GM10847 (cell line): ENCODE data around the gene UTP4.

ENCODE experiments used
- POLR2A ChIP-seq: IDR thresholded peaks from 2 replicates; pipeline ENCODE4 v1.6.1; 2011; ENCODE audit not compliant: insufficient read length; ENCODE audit errors: extremely low read depth

The UTP4 gene

GRCh38 chr16:69107316-69107962 lies 25.0 kb upstream of the UTP4 start:
- no peak for TF ChIP-seq POLR2A

DNA sequence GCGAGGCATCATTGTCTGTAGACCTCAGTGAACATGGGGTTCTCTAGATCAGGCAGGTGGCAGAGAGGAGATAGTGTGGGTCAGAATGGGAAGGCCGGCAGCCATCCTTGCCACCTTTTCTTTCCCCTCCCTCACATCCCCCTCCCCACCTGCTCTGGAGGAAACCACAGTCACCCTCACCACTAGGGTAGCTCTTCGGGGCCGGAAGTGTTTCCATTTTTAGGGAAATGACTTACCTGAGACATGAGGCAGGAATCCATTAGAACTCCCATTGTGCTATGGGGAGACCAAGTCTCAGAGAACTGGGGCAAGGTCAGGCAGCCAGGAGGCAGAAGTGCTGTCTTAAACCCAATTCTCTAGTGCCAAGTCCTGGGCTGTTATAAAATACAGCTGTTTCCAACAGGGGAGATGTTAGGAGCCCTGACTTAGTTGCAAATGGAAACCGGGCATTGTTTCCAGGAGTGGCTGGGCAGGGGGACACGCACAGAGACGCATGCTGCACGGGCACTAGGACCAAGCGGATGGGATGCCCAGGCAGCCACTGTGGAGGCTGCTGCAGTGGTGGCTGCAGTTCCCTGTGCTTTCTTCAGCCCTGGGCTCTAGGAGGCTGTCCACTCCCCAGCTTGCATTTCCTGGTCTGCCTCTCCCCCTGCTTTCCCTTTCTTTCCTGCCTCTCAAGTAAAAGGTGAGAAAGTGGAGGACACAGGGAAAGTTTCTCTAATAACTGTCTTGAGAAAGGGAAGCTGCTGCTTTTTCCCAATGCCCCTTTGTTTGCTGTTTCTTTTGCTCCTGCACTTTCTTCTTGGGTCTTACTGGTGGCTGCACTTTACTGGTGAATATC lies 24.2 kb upstream of the UTP4 start:
- TF ChIP-seq POLR2A, result no peak

DNA sequence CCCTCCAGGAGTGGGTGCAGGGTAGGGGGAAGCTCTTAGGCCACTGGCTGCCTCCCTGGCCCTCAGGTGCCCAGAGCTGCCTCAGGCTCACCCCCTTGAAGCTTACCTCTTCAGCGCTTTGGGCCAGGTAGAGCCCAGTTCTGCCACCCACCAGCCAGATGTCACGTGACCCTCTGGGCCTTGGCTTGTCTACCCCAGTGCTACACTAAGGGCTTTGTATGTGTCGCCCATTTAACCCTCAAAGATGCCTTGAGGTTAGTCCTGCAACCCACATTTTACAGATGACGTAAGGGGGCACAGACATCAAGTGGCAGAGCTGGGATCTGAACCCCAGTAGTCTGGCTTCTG lies 23.6 kb upstream of the UTP4 start:
- TF ChIP-seq POLR2A, result no peak

DNA sequence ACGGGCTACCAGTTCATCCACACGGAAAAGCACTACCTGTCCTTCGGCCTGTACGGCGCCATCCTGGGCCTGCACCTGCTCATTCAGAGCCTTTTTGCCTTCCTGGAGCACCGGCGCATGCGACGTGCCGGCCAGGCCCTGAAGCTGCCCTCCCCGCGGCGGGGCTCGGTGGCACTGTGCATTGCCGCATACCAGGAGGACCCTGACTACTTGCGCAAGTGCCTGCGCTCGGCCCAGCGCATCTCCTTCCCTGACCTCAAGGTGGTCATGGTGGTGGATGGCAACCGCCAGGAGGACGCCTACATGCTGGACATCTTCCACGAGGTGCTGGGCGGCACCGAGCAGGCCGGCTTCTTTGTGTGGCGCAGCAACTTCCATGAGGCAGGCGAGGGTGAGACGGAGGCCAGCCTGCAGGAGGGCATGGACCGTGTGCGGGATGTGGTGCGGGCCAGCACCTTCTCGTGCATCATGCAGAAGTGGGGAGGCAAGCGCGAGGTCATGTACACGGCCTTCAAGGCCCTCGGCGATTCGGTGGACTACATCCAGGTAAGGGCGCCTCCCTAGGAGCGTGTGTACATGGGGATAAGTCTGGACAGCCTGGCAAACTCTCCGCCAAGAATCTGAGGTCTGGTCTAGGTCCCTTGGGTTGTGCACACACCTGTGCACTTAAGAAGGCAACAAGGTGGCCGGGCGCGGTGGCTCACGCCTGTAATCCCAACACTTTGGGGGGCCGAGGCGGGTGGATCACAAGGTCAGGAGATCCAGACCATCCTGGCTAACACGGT lies 22.8 kb upstream of the UTP4 start:
- TF ChIP-seq POLR2A, result no peak

- no peak for TF ChIP-seq POLR2A
Observed at GRCh38 chr16:69110406-69110805, 22.0 kb upstream of the UTP4 start.

GRCh38 chr16:69111216-69111875 lies 21.1 kb upstream of the UTP4 start:
- no peak for TF ChIP-seq POLR2A

DNA sequence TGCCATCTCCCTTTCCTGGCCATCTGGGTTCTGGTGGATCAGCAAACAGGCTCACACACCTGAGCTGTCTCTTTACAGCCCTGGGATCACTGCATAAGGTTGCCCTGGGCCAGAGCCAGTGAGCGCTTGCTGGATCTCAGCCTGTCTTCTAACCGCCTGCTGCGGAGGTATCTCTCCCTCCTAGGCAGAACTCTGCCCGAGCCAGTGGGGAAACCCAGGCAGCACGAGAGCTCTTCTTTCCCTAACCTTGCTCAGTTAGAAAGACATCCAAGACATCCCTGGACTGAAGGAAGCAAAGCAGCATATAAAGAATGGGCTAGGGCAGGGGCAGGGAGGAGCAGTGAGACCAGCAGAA lies 20.6 kb upstream of the UTP4 start:
- no peak for TF ChIP-seq POLR2A

GRCh38 chr16:69112285-69113129 lies 19.9 kb upstream of the UTP4 start:
- TF ChIP-seq POLR2A, result no peak

GRCh38 chr16:69113216-69113615 lies 19.2 kb upstream of the UTP4 start:
- no peak for TF ChIP-seq POLR2A

DNA sequence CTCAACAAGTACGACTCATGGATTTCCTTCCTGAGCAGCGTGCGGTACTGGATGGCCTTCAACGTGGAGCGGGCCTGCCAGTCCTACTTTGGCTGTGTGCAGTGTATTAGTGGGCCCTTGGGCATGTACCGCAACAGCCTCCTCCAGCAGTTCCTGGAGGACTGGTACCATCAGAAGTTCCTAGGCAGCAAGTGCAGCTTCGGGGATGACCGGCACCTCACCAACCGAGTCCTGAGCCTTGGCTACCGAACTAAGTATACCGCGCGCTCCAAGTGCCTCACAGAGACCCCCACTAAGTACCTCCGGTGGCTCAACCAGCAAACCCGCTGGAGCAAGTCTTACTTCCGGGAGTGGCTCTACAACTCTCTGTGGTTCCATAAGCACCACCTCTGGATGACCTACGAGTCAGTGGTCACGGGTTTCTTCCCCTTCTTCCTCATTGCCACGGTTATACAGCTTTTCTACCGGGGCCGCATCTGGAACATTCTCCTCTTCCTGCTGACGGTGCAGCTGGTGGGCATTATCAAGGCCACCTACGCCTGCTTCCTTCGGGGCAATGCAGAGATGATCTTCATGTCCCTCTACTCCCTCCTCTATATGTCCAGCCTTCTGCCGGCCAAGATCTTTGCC lies 18.0 kb upstream of the UTP4 start:
- TF ChIP-seq POLR2A, result no peak

- no peak for TF ChIP-seq POLR2A
Observed at GRCh38 chr16:69114976-69115355, 17.5 kb upstream of the UTP4 start.

GRCh38 chr16:69115361-69115760 lies 17.1 kb upstream of the UTP4 start:
- no peak for TF ChIP-seq POLR2A

GRCh38 chr16:69115837-69116236 lies 16.6 kb upstream of the UTP4 start:
- no peak for TF ChIP-seq POLR2A

GRCh38 chr16:69116256-69116875 lies 16.1 kb upstream of the UTP4 start:
- TF ChIP-seq POLR2A, result no peak
